T-helper 1 cell treated with Interleukin-12 subunit alpha and Interleukin-12 subunit beta and Interleukin-4 antibody, amounts not matched to agents 30 ng/mL and 1 ng/mL, for 36 hours (primary cell): ENCODE measurements around the gene TTN. TPM values are rescaled to one million over a fixed set of nuclear protein-coding genes. Genes with fewer than 3 reads are reported as not detected.

Source experiments
- intact Hi-C: fragments of 100-400 bp; cut with micrococcal nuclease; formaldehyde crosslinking; loops from one replicate; pipeline ENCODE4 v1.15.1; 2024
- total RNA-seq: library from RNA; stranded (reverse); gene quantifications from 2 replicates; pipeline ENCODE4 v1.2.3, GENCODE V29; 2022

TTN gene
- total RNA-seq, 1 donor from 2014 or later = 9.7 TPM

GRCh38 chr2:178747767-178748166 is 59.5 kb downstream of the TTN start:
- intact Hi-C loops = no loop called here

- intact Hi-C loops = no loop called here
These were observed 72.7 kb downstream of the TTN start for GRCh38 chr2:178734518-178734917.

GRCh38 chr2:178733975-178734374 is 73.2 kb downstream of the TTN start:
- intact Hi-C loops = no loop called here

GRCh38 chr2:178732913-178733312 is 74.3 kb downstream of the TTN start:
- intact Hi-C loops = no loop called here

- intact Hi-C loops = no loop called here
These were observed 75.9 kb downstream of the TTN start for GRCh38 chr2:178731300-178731699.

GRCh38 chr2:178730049-178730448 is 77.2 kb downstream of the TTN start:
- intact Hi-C loops = no loop called here

- intact Hi-C loops = no loop called here
These were observed 83.4 kb downstream of the TTN start for GRCh38 chr2:178723786-178724346.

DNA sequence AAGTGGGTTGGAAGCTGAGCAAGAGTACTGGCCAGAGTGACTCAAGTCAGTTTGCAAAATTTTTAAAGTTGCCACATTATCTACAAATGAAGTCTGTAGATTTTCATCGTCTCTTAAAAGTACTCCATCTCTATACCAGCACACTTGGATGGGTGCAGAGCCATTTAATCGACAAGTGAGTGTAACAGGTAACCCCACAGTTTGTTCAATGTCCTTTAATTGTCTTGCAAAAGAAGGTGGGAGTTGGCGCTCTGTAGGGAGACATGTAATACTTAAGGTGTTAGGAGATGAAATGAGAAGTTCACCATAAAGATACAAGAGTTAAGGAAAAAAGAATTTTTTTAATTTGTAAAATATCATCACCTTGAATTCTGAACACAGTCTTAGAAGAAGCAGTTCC is 84.9 kb downstream of the TTN start:
- intact Hi-C loops = no loop called here

DNA sequence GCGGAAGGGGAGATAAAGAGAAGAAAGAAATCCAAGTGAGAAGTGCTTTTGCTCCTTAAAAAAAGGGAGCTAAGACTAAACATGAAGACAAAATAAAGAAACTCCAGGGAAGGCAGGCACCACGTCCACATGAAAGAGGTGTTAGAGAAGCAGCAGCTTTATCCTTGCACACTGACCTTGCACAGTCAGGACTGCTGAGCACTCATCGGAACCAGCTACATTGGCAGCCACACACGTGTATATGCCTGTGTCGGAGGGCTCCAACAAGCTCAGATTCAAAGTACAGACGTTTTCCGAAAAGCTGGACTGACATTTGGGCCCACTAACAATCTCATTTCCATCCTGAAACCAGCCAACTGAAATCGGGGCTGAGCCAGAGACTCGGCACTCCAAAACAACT is 88.2 kb downstream of the TTN start:
- intact Hi-C loops = no loop called here

DNA sequence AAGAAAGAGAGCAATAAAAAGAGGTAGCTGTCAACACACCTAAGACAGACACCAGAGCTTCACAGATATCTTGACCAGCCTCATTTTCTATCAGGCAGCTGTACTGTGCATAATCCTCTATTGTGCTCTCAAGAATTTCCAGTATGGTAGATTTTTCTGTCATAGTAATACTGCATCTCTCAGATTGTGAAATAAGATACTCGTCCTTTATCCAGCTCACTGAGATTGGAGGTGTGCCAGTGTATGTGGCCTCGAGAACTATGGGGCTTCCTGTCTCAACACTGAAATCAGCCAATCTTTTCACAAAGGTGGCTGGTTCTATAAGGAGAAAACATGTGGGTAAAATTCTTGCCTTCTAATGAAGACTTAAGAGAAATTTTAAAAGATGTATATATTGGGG is 88.9 kb downstream of the TTN start:
- intact Hi-C loops = no loop called here

DNA sequence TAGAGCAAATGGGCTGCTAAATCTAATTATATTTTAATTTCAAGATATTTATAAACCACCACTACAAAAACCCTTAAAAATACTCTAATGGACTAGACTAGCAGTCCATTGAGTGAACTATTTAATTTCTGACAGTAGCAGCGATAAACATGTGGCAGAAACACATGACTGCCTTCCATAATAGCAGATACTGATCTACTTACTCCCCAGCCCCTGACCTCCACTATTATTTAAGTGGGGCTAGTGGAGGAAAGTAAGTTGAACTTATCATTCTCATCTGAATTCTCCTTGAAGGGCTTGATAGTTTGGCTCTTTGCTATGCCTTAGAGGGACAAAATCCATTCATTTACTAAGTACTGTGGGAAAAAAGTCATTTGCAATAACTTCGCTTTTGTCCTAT is 90.8 kb downstream of the TTN start:
- intact Hi-C loops = no loop called here

DNA sequence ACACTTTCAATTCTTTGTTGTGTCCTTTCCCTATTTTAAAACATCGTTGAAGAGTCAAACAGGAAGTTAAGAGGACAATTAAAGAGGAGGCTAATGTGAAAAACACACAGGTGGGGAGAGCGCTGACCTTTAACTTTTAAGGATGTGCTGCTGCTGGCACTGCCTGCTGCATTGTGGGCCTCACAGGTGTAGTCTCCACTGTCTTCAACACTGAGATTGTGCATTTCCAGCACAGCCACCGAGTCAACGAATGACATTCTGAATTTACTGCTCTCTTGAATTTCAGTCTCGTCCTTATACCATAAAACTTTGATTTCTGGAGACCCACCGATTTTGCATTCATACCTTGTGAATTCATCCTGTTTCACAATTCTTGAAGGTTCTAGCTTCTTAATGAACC is 91.9 kb downstream of the TTN start:
- intact Hi-C loops = no loop called here

DNA sequence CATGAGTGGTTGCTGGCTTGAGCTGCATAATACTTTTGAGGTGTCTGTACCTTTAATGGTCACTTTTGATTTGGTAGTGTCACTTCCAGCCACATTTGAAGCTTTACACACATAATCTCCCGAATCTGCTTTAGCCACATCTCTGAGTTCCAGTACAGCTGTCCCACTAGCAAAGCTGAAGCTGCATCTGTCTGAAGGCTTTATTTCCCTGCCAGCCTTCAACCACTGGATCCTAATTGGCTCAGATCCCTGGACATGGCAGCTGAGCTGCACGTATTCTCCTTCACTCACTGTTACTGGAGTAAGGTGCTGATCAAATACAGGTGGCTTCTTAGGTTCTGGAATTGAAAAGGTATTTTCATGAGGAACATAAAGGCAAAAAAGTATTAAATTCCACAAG is 99.7 kb downstream of the TTN start:
- intact Hi-C loops = loop anchor here (10.0 kb wide), 1 partner anchor 403 kb away; no protein-coding TSS in a partner anchor

DNA sequence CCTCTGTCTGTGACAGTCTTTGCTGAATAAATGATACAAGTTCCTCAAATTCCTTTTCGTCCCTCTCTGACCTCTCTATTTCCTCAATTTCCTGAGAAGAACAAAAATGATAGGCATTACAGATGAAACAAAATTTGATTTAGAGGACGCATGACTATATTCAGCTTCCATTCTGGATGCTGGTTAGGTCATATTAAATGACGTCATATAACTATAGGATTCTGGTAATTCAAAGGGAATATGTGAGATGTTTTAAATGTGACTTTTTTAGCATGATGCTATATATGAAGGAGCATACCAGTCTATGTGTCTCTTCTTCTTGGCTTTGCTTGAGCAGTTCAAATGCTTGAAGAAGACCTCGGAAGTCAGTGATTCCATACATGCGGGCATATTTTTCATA is 102.3 kb downstream of the TTN start:
- intact Hi-C loops = loop anchor here (5.0 to 10.0 kb wide), 3 partner anchors 207 to 1047 kb away; no protein-coding TSS in a partner anchor

GRCh38 chr2:178702361-178702760 is 104.9 kb downstream of the TTN start:
- intact Hi-C loops = loop anchor here (5.0 to 10.0 kb wide), 3 partner anchors 210 to 1050 kb away; no protein-coding TSS in a partner anchor

DNA sequence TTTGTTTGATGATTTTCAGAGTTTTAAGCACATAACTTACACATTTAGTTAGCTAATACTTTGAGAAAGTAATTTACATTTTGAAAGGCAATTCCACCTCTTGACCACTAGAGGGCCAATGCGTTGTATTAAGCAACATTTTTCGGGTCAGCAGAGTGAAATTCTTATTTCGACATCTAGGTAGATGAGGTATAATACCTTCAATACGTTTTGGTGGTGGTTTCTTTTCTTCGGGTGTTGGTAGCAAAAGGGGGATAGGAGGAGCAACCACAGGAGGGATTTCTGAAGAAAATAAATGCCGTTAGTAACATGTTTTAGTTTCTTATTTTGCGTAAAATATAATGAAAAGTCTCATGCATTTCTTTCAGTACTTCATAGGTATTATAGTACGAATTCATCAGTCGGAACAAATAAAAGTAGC is 106.3 kb downstream of the TTN start:
- intact Hi-C loops = loop anchor here (2.0 to 10.0 kb wide), 4 partner anchors 211 to 1051 kb away; partner anchors contain the start of gene FKBP7

- intact Hi-C loops = loop anchor here (2.0 to 10.0 kb wide), 4 partner anchors 212 to 1052 kb away; partner anchors contain the start of gene FKBP7
These were observed 107.1 kb downstream of the TTN start for GRCh38 chr2:178700136-178700535.

- intact Hi-C loops = no loop called here
These were observed 114.4 kb downstream of the TTN start for GRCh38 chr2:178692845-178693244.

- intact Hi-C loops = no loop called here
These were observed 117.4 kb downstream of the TTN start for GRCh38 chr2:178689808-178690207.

GRCh38 chr2:178683877-178684276 is 123.3 kb downstream of the TTN start:
- intact Hi-C loops = no loop called here

DNA sequence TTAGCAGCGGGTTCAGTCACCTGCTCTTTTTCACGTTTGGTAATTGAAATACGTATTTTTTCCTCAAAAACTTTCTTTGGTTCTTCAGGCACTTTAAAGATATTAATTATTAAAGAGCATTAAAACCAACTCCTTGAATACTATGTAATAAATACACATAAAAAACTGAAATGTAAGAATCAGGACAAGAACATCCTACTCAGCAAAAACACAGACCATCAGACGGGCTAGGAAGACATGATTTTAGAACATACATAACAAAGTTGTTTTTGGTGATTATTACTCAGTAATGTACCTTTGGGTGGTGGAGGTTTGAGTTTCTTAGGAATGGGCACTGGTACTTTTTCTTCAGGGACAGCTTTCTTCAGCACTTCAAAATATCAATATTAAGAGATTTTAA is 126.1 kb downstream of the TTN start:
- intact Hi-C loops = no loop called here

DNA sequence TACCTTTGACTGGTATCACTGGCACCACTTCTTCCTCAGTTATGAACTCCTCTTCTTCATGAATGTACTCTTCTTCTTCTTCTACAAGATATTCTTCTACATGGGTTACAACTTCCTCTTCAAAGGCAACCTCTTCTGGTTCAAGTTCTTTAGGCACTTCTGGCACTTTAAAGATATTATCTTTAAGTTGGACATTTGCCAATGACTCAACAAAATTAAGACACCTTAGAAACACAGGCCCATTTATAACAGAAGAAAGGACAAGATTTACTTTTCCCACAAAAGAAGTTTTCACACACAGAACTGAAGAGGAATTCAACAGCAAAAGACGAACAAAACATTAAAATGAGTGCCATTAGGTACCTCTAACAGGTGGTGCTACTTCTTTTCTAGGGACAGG is 127.3 kb downstream of the TTN start:
- intact Hi-C loops = no loop called here

DNA sequence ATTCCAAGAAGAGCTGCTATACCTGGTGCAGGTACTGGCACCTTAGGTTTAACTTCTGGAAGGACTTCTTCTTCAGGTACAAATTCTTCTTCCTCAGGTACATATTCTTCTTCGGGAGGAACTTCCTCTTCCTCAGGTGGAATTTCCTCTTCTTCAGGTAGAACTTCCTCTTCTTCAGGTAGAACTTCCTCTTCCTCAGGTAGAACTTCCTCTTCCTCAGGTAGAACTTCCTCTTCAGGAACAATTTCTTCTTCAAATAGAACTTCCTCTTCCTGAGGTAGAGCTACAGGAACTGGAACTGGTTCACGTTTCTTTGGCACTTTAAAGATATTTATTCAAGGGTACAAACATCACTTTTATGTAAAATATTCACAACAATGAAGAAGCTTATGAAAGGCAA is 129.6 kb downstream of the TTN start:
- intact Hi-C loops = no loop called here

DNA sequence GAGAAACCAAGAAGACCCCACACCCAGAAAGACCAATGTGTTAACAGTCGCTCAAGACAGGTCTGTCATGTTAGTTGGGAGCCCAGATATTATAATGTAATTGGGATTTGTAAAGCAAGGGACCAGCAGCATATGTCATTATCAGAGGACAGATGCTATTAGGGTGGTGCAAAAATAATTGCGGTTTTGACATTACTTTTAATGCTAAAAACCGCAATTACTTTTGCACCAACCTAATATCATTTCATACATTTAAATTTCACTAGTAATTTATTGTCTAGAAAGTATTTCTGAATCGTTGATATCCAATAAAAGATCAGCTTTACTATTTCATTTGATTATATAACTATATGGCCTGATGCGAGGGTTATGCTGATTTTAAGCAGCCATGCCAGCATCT is 131.2 kb downstream of the TTN start:
- intact Hi-C loops = no loop called here
